ENCODE results near the gene RNF180. TPM values are rescaled to one million over a fixed set of nuclear protein-coding genes. Genes with fewer than 3 reads are reported as not detected.

Gene RNF180
- polyA plus RNA-seq, 2 of the 4 experiments (the other 2 are of a cell fraction): 0.14 to 0.50 TPM

DNA sequence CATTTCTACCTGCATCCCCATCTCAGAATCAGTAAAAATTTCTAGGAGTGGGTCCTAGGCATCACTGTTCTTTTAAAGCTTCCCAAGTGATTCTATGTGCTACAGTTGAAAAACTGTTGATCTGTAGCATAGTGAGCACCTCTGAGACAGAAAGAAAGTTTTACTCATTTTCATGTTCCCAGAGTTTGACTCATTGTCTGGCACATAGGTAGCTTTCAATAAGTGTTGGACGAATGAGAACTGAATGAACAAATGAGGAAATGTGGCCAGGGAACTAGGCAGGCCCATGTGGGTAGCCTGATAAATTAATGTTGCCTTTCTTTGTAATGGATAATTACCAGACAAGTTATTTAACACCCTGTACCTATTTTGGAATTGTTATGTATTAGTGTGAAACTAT, 33.8 kb downstream of the RNF180 start:
- Histone ChIP-seq H3K4me2 (no peak overlapping the region), H3K27ac (no peak overlapping the region), H3K9me3 (no peaks in the 10 kb centered on the region), H3K4me3 (no peak overlapping the region), H3K4me1 (no peaks in the 10 kb centered on the region)
- ATAC-seq (no peak), DNase-seq (ENCODE audit: low read depth in 1 of 2, low spot score in 1 of 2) (no peak), FAIRE-seq (no peak)
- ChIA-PET POLR2A (no interaction called here), CTCF (interaction anchor here (1.6 kb wide), 1 partner anchor 52 kb away, joined by 3 read pairs; no protein-coding TSS in a partner anchor)
- 4% methylated on average over 1 of the region's 1 CpG for WGBS (ENCODE audit: missing lambda C conversion rate)
- no peak for TF ChIP-seq MAFK (IDR thresholded peaks at IDR 0.05; ENCODE audit: partially characterized antibody)
- TF ChIP-seq HEYL (CRISPR knock-in tag; IDR thresholded peaks at IDR 0.05): no peak
- TF ChIP-seq MAZ (IDR thresholded peaks at IDR 0.05; ENCODE audit: borderline replicate concordance, low read depth, low read length): no peak
- TF ChIP-seq, protein P1, sequence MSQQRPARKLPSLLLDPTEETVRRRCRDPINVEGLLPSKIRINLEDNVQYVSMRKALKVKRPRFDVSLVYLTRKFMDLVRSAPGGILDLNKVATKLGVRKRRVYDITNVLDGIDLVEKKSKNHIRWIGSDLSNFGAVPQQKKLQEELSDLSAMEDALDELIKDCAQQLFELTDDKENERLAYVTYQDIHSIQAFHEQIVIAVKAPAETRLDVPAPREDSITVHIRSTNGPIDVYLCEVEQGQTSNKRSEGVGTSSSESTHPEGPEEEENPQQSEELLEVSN (IDR thresholded peaks at IDR 0.05; ENCODE audit: borderline replicate concordance, low read depth): no peak
- no peak for TF ChIP-seq HES2 (IDR thresholded peaks at IDR 0.05)
- TF ChIP-seq ESRRA (IDR thresholded peaks at IDR 0.05; ENCODE audit: borderline replicate concordance, low read length): no peak
- no peak for TF ChIP-seq HDAC2 (IDR thresholded peaks at IDR 0.05)
- TF ChIP-seq CHD2 (IDR thresholded peaks at IDR 0.05; ENCODE audit: low read length, partially characterized antibody): no peak
- no peak for TF ChIP-seq TP53 (CRISPR knock-in tag; IDR thresholded peaks at IDR 0.05)
- no peak for TF ChIP-seq ELK1 (IDR thresholded peaks at IDR 0.05; ENCODE audit: low read depth, low read length)
- no peak for TF ChIP-seq NFE2L2 (conservative IDR thresholded peaks at IDR 0.05; ENCODE audit: low read length)
- no peak for TF ChIP-seq HMGXB4 (CRISPR knock-in tag; IDR thresholded peaks at IDR 0.05; ENCODE audit: borderline replicate concordance)
- no peak for TF ChIP-seq SMC3 (IDR thresholded peaks at IDR 0.05)

DNA sequence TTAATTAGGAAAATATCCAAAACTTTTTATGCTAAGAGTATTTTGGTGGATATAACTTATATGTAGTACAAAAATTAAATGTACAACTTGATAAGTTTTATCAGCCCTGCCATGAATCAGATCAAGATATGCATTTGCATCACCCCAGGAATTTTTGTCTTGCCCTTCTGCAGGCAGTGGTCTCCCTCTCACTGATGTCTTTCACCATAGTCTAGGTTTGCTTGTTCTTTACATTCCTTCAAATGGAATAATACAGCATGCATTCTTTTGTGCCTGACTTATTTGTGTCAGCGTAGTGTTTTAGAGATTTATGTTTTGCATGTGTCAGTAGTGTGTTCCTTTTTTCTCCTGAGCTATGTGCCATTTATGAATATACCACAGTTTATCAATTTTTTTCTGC, 36.4 kb downstream of the RNF180 start:
- no peak for FAIRE-seq
- Histone ChIP-seq H3K9me3 (no peaks in the 10 kb centered on the region), H3K4me2 (no peak overlapping the region), H3K4me3 (no peak overlapping the region), H3K27ac (no peak overlapping the region), H3K4me1 (no peaks in the 10 kb centered on the region)
- no peak for DNase-seq (ENCODE audit: low read depth in 1 of 2, low spot score in 1 of 2)
- POLR2A ChIA-PET: no interaction called here
- TF ChIP-seq CEBPB (IDR thresholded peaks at IDR 0.05): no peak
- TF ChIP-seq, protein P2, sequence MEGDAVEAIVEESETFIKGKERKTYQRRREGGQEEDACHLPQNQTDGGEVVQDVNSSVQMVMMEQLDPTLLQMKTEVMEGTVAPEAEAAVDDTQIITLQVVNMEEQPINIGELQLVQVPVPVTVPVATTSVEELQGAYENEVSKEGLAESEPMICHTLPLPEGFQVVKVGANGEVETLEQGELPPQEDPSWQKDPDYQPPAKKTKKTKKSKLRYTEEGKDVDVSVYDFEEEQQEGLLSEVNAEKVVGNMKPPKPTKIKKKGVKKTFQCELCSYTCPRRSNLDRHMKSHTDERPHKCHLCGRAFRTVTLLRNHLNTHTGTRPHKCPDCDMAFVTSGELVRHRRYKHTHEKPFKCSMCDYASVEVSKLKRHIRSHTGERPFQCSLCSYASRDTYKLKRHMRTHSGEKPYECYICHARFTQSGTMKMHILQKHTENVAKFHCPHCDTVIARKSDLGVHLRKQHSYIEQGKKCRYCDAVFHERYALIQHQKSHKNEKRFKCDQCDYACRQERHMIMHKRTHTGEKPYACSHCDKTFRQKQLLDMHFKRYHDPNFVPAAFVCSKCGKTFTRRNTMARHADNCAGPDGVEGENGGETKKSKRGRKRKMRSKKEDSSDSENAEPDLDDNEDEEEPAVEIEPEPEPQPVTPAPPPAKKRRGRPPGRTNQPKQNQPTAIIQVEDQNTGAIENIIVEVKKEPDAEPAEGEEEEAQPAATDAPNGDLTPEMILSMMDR (IDR thresholded peaks at IDR 0.05): no peak
- 34% methylated on average over 1 of the region's 1 CpG for WGBS (ENCODE audit: missing lambda C conversion rate)
- CTCF ChIA-PET: interaction anchor here (1.1 to 1.2 kb wide), 2 partner anchors 27 to 54 kb away, joined by 3 to 5 read pairs; no protein-coding TSS in a partner anchor
- no peak for ATAC-seq

GRCh38 chr5:64206653-64207052, 41.0 kb downstream of the RNF180 start:
- POLR2A ChIA-PET: no interaction called here
- no peak overlapping the region for H3K27ac ChIP-seq
- CTCF ChIA-PET: interaction anchor here (0.6 to 2.6 kb wide), 2 partner anchors 58 to 328 kb away, joined by 3 to 17 read pairs; no protein-coding TSS in a partner anchor
- DNase-seq (ENCODE audit: low read depth in 1 of 2, low spot score in 1 of 2) (no peak), FAIRE-seq (no peak), ATAC-seq (no peak)
- H3K4me2 ChIP-seq: no peak overlapping the region
- no peak overlapping the region for H3K4me3 ChIP-seq
- TF ChIP-seq RARB (CRISPR knock-in tag; IDR thresholded peaks at IDR 0.05) (no peak), HEYL (CRISPR knock-in tag; IDR thresholded peaks at IDR 0.05) (no peak), EHF (CRISPR knock-in tag; IDR thresholded peaks at IDR 0.05) (no peak), FOSB (CRISPR knock-in tag; IDR thresholded peaks at IDR 0.05) (no peak), EHMT2 (IDR thresholded peaks at IDR 0.05; ENCODE audit: low read depth) (no peak)
- no peaks in the 10 kb centered on the region for H3K9me3 ChIP-seq
- H3K4me1 ChIP-seq: no peaks in the 10 kb centered on the region
- WGBS (ENCODE audit: missing lambda C conversion rate): 6% methylated on average over 2 of the region's 2 CpGs

Measured in A549 (cell line).